Activated T-helper 2 cell treated with anti-CD3 and anti-CD28 coated beads, Interferon-gamma antibody, Interleukin-2, Interleukin-4, amounts not matched to agents 10 μg/mL and 5 μg/mL and 100 μg/mL, durations not matched to agents 14 hours and 24 hours and 36 hours (primary cell): Measurements from ENCODE around the gene LURAP1L. TPM values are rescaled to one million over a fixed set of nuclear protein-coding genes. Genes with fewer than 3 reads are reported as not detected.

Experiments used
- DNase-seq: peaks from one replicate; pipeline ENCODE4 v3.0.0; 2021; ENCODE audit warnings: low spot score
- H3K27ac Mint-ChIP-seq: one replicate; pipeline ENCODE4 v1.8.0; 2021; ENCODE audit warnings: mixed read lengths
- H3K27me3 Mint-ChIP-seq: one replicate; pipeline ENCODE4 v1.8.0; 2021; ENCODE audit warnings: low read depth, mixed read lengths
- H3K36me3 Mint-ChIP-seq: one replicate; pipeline ENCODE4 v1.8.0; 2021; ENCODE audit warnings: low read depth, mixed read lengths
- H3K4me1 Mint-ChIP-seq: one replicate; pipeline ENCODE4 v1.8.0; 2021; ENCODE audit warnings: low read depth, mixed read lengths
- H3K4me3 Mint-ChIP-seq: one replicate; pipeline ENCODE4 v1.8.0; 2021; ENCODE audit warnings: low read depth, mild to moderate bottlenecking, moderate library complexity, mixed read lengths
- H3K9me3 Mint-ChIP-seq: one replicate; pipeline ENCODE4 v1.8.0; 2021; ENCODE audit warnings: mixed read lengths
- intact Hi-C: fragments of 100-400 bp; cut with micrococcal nuclease; formaldehyde crosslinking; loops from one replicate; pipeline ENCODE4 v1.15.1; 2023
- total RNA-seq: library from RNA; stranded (reverse); gene quantifications from 2 replicates; pipeline ENCODE4 v1.2.3, GENCODE V29; 2022

The LURAP1L gene
- total RNA-seq, 1 donor from 2014 or later: not detected

- H3K36me3 Mint-ChIP-seq: no peaks in the 10 kb centered on the region
- no peak overlapping the region for H3K4me3 Mint-ChIP-seq
- intact Hi-C loops: no loop called here
- H3K27me3 Mint-ChIP-seq: no peaks in the 10 kb centered on the region
- no peaks in the 10 kb centered on the region for H3K4me1 Mint-ChIP-seq
- peaks cover 6% of the 10 kb centered on the region for H3K9me3 Mint-ChIP-seq
- no peak for DNase-seq
- no peak overlapping the region for H3K27ac Mint-ChIP-seq
Measured at GRCh38 chr9:12783767-12784460, 9.1 kb downstream of the LURAP1L start.

- H3K27ac Mint-ChIP-seq: no peak overlapping the region
- no peaks in the 10 kb centered on the region for H3K27me3 Mint-ChIP-seq
- H3K4me3 Mint-ChIP-seq: no peak overlapping the region
- H3K36me3 Mint-ChIP-seq: no peaks in the 10 kb centered on the region
- no peaks in the 10 kb centered on the region for H3K4me1 Mint-ChIP-seq
- intact Hi-C loops: no loop called here
- H3K9me3 Mint-ChIP-seq: peaks cover 10% of the 10 kb centered on the region
- no peak for DNase-seq
Measured at GRCh38 chr9:12784461-12785259, 9.8 kb downstream of the LURAP1L start.

DNA sequence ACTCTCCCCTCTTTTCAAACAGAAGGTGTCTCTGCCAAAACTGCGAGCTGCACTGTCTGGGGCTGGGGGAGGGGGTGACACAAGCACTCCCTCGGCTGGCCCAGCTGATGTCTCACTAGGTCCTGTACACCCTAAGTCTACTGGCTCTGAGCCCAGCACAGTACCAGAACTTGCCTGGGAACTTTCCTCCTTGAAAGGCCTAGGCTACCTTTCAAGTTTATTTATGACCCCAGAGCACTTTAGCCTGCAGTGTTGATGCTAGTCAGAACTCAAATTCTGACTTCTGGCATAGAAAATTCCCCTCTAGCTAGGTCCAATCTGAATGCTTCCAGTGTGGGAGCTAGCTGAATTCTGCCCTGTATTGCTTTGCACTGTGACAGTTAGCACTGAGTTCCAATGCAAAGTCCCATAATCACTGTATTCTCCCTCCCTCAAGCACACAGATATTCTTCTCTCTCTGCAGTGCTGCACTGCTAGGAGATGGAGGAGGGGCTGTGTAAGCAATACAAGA lies 10.5 kb downstream of the LURAP1L start:
- Mint-ChIP-seq H3K4me1 (no peaks in the 10 kb centered on the region), H3K4me3 (no peak overlapping the region), H3K27me3 (no peaks in the 10 kb centered on the region), H3K9me3 (peaks cover 10% of the 10 kb centered on the region), H3K36me3 (no peaks in the 10 kb centered on the region), H3K27ac (no peak overlapping the region)
- intact Hi-C loops: no loop called here
- DNase-seq: no peak

- DNase-seq: no peak
- H3K36me3 Mint-ChIP-seq: no peaks in the 10 kb centered on the region
- no peak overlapping the region for H3K4me3 Mint-ChIP-seq
- H3K4me1 Mint-ChIP-seq: no peaks in the 10 kb centered on the region
- no peak overlapping the region for H3K27ac Mint-ChIP-seq
- intact Hi-C loops: no loop called here
- no peaks in the 10 kb centered on the region for H3K27me3 Mint-ChIP-seq
- peaks cover 10% of the 10 kb centered on the region for H3K9me3 Mint-ChIP-seq
Measured at GRCh38 chr9:12785941-12786340, 11.1 kb downstream of the LURAP1L start.

DNA sequence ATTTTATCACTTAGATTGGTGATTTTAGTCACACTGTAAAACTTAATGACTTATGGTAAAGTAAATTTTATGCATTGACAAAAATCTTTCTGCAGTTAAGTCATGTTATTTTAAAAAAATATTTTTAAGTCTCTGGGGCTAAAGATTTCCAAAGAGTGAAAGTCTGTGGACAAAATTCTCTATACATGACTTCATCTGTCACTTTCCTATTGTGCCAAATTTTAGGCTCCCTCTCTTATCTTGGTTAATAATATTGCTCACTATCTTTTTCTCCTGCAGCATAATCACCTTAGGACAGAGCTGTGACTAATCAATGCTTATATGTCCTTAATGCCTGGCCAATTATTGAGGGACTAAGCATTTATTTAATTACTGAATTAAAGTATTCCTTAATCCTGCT lies 15.2 kb downstream of the LURAP1L start:
- Mint-ChIP-seq H3K4me1 (no peaks in the 10 kb centered on the region), H3K27me3 (no peaks in the 10 kb centered on the region), H3K36me3 (no peaks in the 10 kb centered on the region), H3K4me3 (no peak overlapping the region), H3K27ac (no peak overlapping the region), H3K9me3 (peaks cover 9% of the 10 kb centered on the region)
- intact Hi-C loops: no loop called here
- no peak for DNase-seq

- intact Hi-C loops: no loop called here
- H3K36me3 Mint-ChIP-seq: no peaks in the 10 kb centered on the region
- H3K27me3 Mint-ChIP-seq: no peaks in the 10 kb centered on the region
- H3K9me3 Mint-ChIP-seq: peaks cover 9% of the 10 kb centered on the region
- H3K4me3 Mint-ChIP-seq: no peak overlapping the region
- no peak overlapping the region for H3K27ac Mint-ChIP-seq
- DNase-seq: no peak
- no peaks in the 10 kb centered on the region for H3K4me1 Mint-ChIP-seq
Measured at GRCh38 chr9:12790883-12791282, 16.1 kb downstream of the LURAP1L start.

DNA sequence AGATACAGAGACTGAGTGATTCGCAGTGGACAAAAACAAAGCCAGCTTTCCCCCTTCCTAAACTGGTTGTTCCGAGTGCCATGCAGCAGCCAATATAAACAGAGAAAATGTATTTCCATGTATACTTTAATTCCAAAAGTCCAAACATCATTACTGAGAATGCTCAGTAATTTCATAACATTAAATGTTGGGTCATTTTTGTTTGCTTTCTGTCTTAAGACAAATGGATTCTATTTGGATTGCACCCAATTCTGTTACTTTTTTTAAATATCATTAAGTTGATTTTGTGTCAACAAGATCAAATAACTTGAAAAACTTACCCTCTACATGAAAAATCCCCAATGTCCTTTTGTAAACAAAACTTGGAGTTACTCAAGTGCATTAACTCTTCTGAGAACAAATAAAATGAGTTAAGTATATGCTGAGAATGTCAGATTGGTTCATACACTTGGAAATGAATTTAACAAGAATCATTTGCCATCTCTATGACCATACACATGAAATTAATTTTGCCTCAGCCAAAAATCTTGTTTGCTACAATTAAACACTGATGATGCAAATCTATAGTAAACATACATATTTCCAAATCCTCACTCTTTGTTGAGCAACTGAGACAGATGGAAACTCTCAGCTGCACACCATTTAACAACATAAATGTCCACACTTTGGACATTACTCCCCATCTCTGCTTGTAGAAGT lies 19.4 kb downstream of the LURAP1L start:
- H3K27me3 Mint-ChIP-seq: no peaks in the 10 kb centered on the region
- no peak for DNase-seq
- H3K9me3 Mint-ChIP-seq: peaks cover 8% of the 10 kb centered on the region
- no peaks in the 10 kb centered on the region for H3K36me3 Mint-ChIP-seq
- intact Hi-C loops: no loop called here
- H3K27ac Mint-ChIP-seq: no peak overlapping the region
- H3K4me1 Mint-ChIP-seq: no peaks in the 10 kb centered on the region
- no peak overlapping the region for H3K4me3 Mint-ChIP-seq

DNA sequence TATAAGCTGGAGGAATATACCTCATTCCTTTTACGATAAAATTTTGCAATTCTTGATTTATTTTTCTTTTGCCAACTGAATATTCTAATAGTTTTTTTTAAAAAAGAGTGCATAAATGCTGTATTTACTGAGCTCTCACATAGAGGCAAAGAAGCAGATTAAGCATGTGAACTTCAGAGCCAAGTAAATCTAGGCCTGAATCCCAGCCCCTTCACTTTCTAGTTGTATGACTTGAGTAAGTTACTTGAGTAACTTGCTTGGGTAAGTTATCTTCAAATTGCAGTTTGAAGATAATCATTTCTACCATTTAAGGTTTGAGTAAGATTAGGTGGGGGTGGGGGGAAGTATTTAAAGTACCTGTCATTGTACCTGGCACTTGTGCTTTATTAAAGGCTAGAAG lies 21.8 kb downstream of the LURAP1L start:
- no peaks in the 10 kb centered on the region for H3K36me3 Mint-ChIP-seq
- no peak overlapping the region for H3K4me3 Mint-ChIP-seq
- DNase-seq: no peak
- intact Hi-C loops: no loop called here
- H3K4me1 Mint-ChIP-seq: no peaks in the 10 kb centered on the region
- H3K27ac Mint-ChIP-seq: no peak overlapping the region
- peaks cover 5% of the 10 kb centered on the region for H3K9me3 Mint-ChIP-seq
- H3K27me3 Mint-ChIP-seq: no peaks in the 10 kb centered on the region

DNA sequence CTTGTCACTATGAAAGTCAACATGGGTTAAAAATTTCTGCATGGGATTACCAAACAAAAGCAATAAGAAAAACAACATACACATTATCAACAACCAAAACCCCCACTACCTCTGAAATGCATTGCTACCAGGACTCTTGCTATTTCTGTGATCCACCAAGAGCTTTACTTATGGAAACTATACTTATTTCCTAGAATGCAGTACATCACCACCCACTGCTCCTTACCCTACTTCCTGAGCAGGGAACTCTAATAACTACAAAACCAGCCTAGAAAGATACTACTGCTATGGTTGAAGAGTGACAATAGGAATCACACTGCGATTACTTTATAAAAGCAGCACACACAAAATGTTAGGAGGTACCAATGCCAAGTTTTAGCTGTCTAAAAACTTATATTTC lies 22.2 kb downstream of the LURAP1L start:
- H3K27ac Mint-ChIP-seq: no peak overlapping the region
- H3K9me3 Mint-ChIP-seq: peaks cover under 1% of the 10 kb centered on the region
- DNase-seq: no peak
- no peaks in the 10 kb centered on the region for H3K27me3 Mint-ChIP-seq
- intact Hi-C loops: no loop called here
- H3K4me1 Mint-ChIP-seq: no peaks in the 10 kb centered on the region
- H3K36me3 Mint-ChIP-seq: no peaks in the 10 kb centered on the region
- no peak overlapping the region for H3K4me3 Mint-ChIP-seq

DNA sequence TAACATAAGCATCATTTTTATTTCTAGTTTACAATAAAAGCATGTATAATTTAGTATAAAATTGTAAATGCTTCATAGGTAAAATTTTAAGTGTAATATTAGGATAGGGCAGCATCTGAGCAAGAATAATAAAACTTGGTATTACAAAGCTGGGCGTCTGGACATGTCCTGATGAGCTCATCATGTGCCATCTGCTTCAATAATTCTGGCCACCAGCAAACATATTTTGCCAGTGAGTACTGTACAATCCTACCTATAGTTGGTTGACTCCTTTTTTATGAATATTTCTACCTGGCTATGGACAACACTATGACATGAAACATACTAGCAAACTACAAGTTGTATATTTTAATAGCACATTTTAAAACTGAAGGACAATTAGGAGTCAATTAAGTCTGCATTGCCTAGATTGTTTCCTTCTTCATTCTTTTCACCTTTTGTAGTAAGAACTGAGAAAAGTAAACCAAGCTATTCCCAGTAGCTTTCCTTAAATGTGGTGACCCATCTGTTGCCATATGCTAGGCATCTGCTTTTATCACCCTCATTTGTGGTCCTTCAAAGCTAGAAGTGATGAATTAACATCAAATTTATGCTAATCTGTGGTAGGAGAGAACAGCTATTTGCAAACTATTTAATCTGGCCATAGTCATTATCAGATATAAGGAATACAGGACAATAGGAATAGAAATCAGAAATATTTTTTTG lies 23.4 kb downstream of the LURAP1L start:
- H3K4me1 Mint-ChIP-seq: no peaks in the 10 kb centered on the region
- no peak for DNase-seq
- H3K27me3 Mint-ChIP-seq: no peaks in the 10 kb centered on the region
- intact Hi-C loops: no loop called here
- no peak overlapping the region for H3K4me3 Mint-ChIP-seq
- no peaks in the 10 kb centered on the region for H3K36me3 Mint-ChIP-seq
- peaks cover 9% of the 10 kb centered on the region for H3K9me3 Mint-ChIP-seq
- no peak overlapping the region for H3K27ac Mint-ChIP-seq

DNA sequence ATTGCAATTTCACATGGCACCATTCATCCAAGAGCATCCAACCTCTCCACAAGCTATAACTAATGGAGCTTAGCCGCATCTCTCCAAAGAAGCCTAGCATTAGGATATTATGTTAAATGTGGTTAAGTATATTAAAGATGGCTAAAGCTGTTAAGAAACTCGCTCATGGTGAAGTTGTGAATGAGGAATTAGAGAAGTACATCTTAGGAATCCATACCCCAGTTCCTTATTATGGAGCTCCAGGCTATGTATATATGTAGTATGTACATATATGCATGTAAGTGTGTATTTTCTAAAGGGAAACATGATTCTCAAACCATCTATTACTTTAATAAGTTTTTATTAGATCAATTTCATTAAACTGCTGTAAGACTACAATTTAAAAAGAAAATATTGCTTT lies 26.4 kb downstream of the LURAP1L start:
- Mint-ChIP-seq H3K4me1 (no peaks in the 10 kb centered on the region), H3K4me3 (no peak overlapping the region), H3K9me3 (peaks cover 14% of the 10 kb centered on the region), H3K36me3 (no peaks in the 10 kb centered on the region), H3K27me3 (no peaks in the 10 kb centered on the region), H3K27ac (no peak overlapping the region)
- DNase-seq: no peak
- intact Hi-C loops: no loop called here

- no peak for DNase-seq
- no peaks in the 10 kb centered on the region for H3K36me3 Mint-ChIP-seq
- intact Hi-C loops: no loop called here
- H3K4me3 Mint-ChIP-seq: no peak overlapping the region
- no peak overlapping the region for H3K27ac Mint-ChIP-seq
- no peaks in the 10 kb centered on the region for H3K27me3 Mint-ChIP-seq
- peaks cover 14% of the 10 kb centered on the region for H3K9me3 Mint-ChIP-seq
- no peaks in the 10 kb centered on the region for H3K4me1 Mint-ChIP-seq
Measured at GRCh38 chr9:12801663-12802062, 26.8 kb downstream of the LURAP1L start.
